Body of pancreas (tissue), 4 donors: Measurements from ENCODE around the gene LCE3A. TPM values are rescaled to one million over a fixed set of nuclear protein-coding genes. Genes with fewer than 3 reads are reported as not detected.
A peak's percentile ranks its signal among the peaks of the same experiment; 100 is the strongest.

Experiments used
- ATAC-seq: fragments of 150-250 bp; one replicate; pipeline ENCODE4 v1.9.1; 2016
- DNase-seq, 4 donors: peaks; one replicate each; pipeline ENCODE4 v3.0.0-alpha.2; 2019
- H3K27ac ChIP-seq, 4 donors: fragments of 200-600 bp; sonication (generic); 1 replicate in 3 of 4; 2 replicates in 1 of 4; pipeline versions ENCODE4 v1.5.1 to v1.6.1; 2016 to 2019; ENCODE audit warnings: mild to moderate bottlenecking in 1 of 4, mixed read lengths in 1 of 4, moderate library complexity in 1 of 4
- H3K27me3 ChIP-seq, 2 donors: fragments of 200-600 bp; sonication (generic); one replicate each; pipeline ENCODE4 v1.6.0; 2016; ENCODE audit warnings: mild to moderate bottlenecking in 1 of 2
- H3K36me3 ChIP-seq, 2 donors: fragments of 200-600 bp; sonication (generic); replicated peaks in 1 of 2; 2 replicates each; pipeline ENCODE4 v1.5.1; 2016; ENCODE audit warnings: low read depth in 2 of 2; ENCODE audit not compliant: insufficient read depth in 1 of 2
- H3K4me1 ChIP-seq: fragments of 200-600 bp; sonication (generic); one replicate; pipeline ENCODE4 v1.6.0; 2016
- H3K4me3 ChIP-seq, 2 donors: fragments of 200-600 bp; sonication (generic); 1 replicate in 1 of 2; 2 replicates in 1 of 2; pipeline ENCODE4 v1.5.1; 2016 to 2019
- H3K9me3 ChIP-seq, 3 donors: fragments of 200-600 bp; sonication (generic); 1 replicate in 2 of 3; 2 replicates in 1 of 3; pipeline ENCODE4 v1.5.1; 2016
- CTCF ChIP-seq, 7 experiments: fragments of 450-650 bp in 4 of 7; fragments of 200-600 bp in 3 of 7; sonication (generic) in 3 of 7; IDR thresholded peaks; one replicate each; pipeline ENCODE4 v1.5.1; 2016 to 2019; ENCODE audit warnings: antibody characterized with exemption in 7 of 7
- POLR2A ChIP-seq, 3 donors: fragments of 450-650 bp; IDR thresholded peaks; one replicate each; pipeline ENCODE4 v1.6.1; 2016; ENCODE audit warnings: antibody characterized with exemption in 3 of 3, mild to moderate bottlenecking in 2 of 3
- whole genome bisulfite sequencing, 2 donors: methylation state at CpG; one replicate each; pipeline ENCODE4 v1.1.5; 2017; 5-methylcytosine and 5-hydroxymethylcytosine counted together
- intact Hi-C: fragments of 100-400 bp; cut with DNase I; formaldehyde crosslinking; loops from one replicate; pipeline ENCODE4 v1.15.1; 2023
- total RNA-seq, 2 donors: library from RNA; depleted of rRNA; stranded (reverse); fragments of >200 nt; gene quantifications; one replicate each; pipeline ENCODE4 v1.1.0, GENCODE V29; 2016

Gene LCE3A
- total RNA-seq, 2 donors from 2014 or later, result not detected

- WGBS, 2 donors, result 61 to 70% methylated on average over 4 of the region's 4 CpGs
Observed at GRCh38 chr1:152657677-152658076, 34.8 kb upstream of the LCE3A start.

DNA sequence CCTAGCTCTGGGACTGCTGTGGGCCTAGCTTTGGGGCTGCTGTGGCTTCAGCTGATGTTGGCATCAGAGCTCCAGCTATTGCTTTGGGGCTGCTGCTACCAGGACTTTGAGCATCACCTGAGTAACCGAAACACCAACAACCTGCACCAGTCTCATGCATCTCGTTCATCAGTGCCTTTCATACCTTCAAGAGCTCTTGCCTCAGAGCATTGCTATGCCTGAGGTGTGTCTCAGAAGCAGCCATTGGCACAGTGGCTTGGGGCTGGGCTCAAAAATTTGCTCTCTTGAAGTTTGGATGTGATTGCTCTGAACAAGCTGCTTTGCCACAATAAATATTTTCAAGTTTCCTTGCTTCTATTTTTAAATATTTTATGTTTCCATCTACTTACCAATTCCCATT is 33.6 kb upstream of the LCE3A start:
- H3K9me3 ChIP-seq, result no peaks in the 10 kb centered on the region

More at GRCh38 chr1:152657677-152658076, 34.8 kb upstream of the LCE3A start:
- Histone ChIP-seq H3K4me3 (no peak overlapping the region), H3K4me1 (no peaks in the 10 kb centered on the region), H3K27ac (no peak overlapping the region), H3K36me3 (no peaks in the 10 kb centered on the region), H3K27me3 (no peaks in the 10 kb centered on the region), H3K9me3 (no peaks in the 10 kb centered on the region)
- intact Hi-C loops, result no loop called here
- DNase-seq, result no peak
- no peak for ATAC-seq
- TF ChIP-seq POLR2A (IDR thresholded peaks at IDR 0.05) (no peak), CTCF (IDR thresholded peaks at IDR 0.05) (no peak)

DNA sequence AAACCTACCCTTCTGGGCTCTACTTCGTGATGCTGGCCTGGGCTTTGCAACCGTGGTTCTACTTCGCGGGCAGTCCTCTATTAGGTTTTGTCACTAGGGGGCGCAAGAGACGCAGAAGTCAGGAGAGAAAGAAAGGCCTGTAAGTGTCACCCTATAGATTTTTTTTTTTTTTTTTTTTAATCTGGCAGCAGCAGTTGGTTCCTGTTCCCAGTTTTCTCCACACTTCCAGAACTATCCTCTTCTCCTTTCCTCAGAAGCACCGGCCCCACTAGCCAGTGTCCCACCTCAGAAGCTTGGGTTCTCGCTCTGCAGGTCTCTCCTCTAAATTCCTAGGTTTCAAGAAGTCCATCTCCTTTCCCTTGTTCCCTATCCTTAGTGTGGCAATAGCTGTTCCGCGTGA is 31.2 kb upstream of the LCE3A start:
- 29 to 31% methylated on average over 10 of the region's 10 CpGs for WGBS, 2 donors
- DNase-seq, result peak; percentile 34 to 57 (median 40)
- H3K27ac ChIP-seq, result no peak overlapping the region
- no peaks in the 10 kb centered on the region for H3K27me3 ChIP-seq
- H3K36me3 ChIP-seq, result no peaks in the 10 kb centered on the region
- no peak overlapping the region for H3K4me3 ChIP-seq
- intact Hi-C loops, result no loop called here
- TF ChIP-seq POLR2A (IDR thresholded peaks at IDR 0.05) (no peak), CTCF (IDR thresholded peaks at IDR 0.05) (peak in 6 of 7 experiments; percentile 38 to 61 (median 53))
- peak; percentile 52 for ATAC-seq
- H3K4me1 ChIP-seq, result no peaks in the 10 kb centered on the region
- H3K9me3 ChIP-seq, result no peaks in the 10 kb centered on the region

More for the DNA sequence above, 33.6 kb upstream of the LCE3A start:
- no peaks in the 10 kb centered on the region for H3K27me3 ChIP-seq
- no peak overlapping the region for H3K4me3 ChIP-seq
- H3K27ac ChIP-seq, result no peak overlapping the region
- no peaks in the 10 kb centered on the region for H3K4me1 ChIP-seq
- no peak for TF ChIP-seq CTCF (IDR thresholded peaks at IDR 0.05)
- no peak for TF ChIP-seq POLR2A (IDR thresholded peaks at IDR 0.05)
- ATAC-seq (no peak), DNase-seq (no peak)
- WGBS, 2 donors, result 33 to 51% methylated on average over 1 to 2 of the region's 2 CpGs
- intact Hi-C loops, result no loop called here
- no peaks in the 10 kb centered on the region for H3K36me3 ChIP-seq

- intact Hi-C loops, result no loop called here
- ATAC-seq (no peak), DNase-seq (no peak)
- Histone ChIP-seq H3K27ac (no peak overlapping the region), H3K4me3 (no peak overlapping the region), H3K27me3 (no peaks in the 10 kb centered on the region), H3K9me3 (no peaks in the 10 kb centered on the region), H3K36me3 (no peaks in the 10 kb centered on the region), H3K4me1 (no peaks in the 10 kb centered on the region)
- no peak for TF ChIP-seq POLR2A (IDR thresholded peaks at IDR 0.05)
- TF ChIP-seq CTCF (IDR thresholded peaks at IDR 0.05), result no peak
Observed at GRCh38 chr1:152646656-152647055, 23.8 kb upstream of the LCE3A start.

DNA sequence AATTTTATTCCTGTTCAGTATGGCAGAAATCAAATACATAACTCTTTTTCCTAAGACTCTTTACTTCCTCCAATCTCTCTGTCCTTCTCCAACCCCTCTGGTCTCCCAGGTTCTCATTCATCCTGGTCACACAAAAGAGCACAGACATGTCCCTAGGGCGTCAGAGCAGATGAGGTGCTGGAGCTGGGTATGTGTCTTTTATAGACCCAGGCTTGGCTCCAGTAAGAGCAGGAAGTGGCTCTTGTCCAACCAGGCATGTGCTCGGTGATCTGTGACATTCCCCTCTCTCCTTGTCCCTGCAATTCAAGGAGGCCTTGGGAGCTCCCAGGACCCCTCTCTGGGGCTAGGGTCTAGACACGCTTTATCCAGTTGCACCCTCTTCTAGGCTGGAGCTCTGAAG is 22.2 kb upstream of the LCE3A start:
- DNase-seq (no peak), ATAC-seq (no peak)
- no peaks in the 10 kb centered on the region for H3K27me3 ChIP-seq
- no peaks in the 10 kb centered on the region for H3K9me3 ChIP-seq
- no peaks in the 10 kb centered on the region for H3K4me1 ChIP-seq
- WGBS, 2 donors, result 56 to 64% methylated on average over 3 of the region's 3 CpGs
- no peak overlapping the region for H3K4me3 ChIP-seq
- no peak overlapping the region for H3K27ac ChIP-seq
- no peak for TF ChIP-seq POLR2A (IDR thresholded peaks at IDR 0.05)
- no peak for TF ChIP-seq CTCF (IDR thresholded peaks at IDR 0.05)
- intact Hi-C loops, result no loop called here
- no peaks in the 10 kb centered on the region for H3K36me3 ChIP-seq
